GM12892 (cell line): ENCODE measurements around the gene LRPAP1.

Experiments
- POLR2A ChIP-seq: IDR thresholded peaks from 2 replicates; pipeline ENCODE4 v1.6.1; 2011; ENCODE audit warnings: low read depth, low read length, control low read depth
- TAF1 ChIP-seq: IDR thresholded peaks from 2 replicates; pipeline ENCODE4 v1.6.1; 2011; ENCODE audit warnings: low read depth, mild to moderate bottlenecking, control low read depth, low read length, borderline replicate concordance

GRCh38 chr4:3531318-3531878, 824 bp downstream of the LRPAP1 start:
- no peak for TF ChIP-seq POLR2A
- TF ChIP-seq TAF1, result no peak
